ENCODE data around the gene RIMBP3C. TPM values are rescaled to one million over a fixed set of nuclear protein-coding genes. Genes with fewer than 3 reads are reported as not detected.
"Not testable (repeated sequence)": the region's sequence is repeated elsewhere in the genome, so short reads cannot be mapped to it uniquely, and the experiment has no call there.

The RIMBP3C gene, protein sequence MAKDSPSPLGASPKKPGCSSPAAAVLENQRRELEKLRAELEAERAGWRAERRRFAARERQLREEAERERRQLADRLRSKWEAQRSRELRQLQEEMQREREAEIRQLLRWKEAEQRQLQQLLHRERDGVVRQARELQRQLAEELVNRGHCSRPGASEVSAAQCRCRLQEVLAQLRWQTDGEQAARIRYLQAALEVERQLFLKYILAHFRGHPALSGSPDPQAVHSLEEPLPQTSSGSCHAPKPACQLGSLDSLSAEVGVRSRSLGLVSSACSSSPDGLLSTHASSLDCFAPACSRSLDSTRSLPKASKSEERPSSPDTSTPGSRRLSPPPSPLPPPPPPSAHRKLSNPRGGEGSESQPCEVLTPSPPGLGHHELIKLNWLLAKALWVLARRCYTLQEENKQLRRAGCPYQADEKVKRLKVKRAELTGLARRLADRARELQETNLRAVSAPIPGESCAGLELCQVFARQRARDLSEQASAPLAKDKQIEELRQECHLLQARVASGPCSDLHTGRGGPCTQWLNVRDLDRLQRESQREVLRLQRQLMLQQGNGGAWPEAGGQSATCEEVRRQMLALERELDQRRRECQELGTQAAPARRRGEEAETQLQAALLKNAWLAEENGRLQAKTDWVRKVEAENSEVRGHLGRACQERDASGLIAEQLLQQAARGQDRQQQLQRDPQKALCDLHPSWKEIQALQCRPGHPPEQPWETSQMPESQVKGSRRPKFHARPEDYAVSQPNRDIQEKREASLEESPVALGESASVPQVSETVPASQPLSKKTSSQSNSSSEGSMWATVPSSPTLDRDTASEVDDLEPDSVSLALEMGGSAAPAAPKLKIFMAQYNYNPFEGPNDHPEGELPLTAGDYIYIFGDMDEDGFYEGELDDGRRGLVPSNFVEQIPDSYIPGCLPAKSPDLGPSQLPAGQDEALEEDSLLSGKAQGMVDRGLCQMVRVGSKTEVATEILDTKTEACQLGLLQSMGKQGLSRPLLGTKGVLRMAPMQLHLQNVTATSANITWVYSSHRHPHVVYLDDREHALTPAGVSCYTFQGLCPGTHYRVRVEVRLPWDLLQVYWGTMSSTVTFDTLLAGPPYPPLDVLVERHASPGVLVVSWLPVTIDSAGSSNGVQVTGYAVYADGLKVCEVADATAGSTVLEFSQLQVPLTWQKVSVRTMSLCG (N-terminal part only)
- 0.20 and 3.6 TPM in 2 replicates for total RNA-seq (2014; rRNA removed; shearing (Covaris generic); ENCODE audit: low replicate concordance)

DNA sequence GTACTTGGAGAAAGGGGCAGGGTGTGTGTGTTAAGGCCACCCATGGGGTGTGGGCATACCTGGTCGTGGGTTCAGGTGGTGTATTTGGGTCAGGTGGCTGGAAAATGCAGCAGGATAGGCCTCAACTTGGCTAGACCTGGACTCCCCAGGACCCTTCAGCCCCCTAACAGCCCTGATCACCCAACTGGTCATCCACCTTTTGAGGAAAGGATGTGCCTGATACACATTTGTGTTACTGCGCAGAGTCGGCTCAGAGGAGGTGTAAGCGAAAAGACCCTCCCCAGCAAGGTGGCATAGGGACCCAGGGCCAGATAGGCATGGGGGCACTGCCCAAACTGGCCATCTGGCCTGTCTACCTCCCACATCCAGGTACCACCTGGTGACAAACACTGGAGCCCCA is at the start of gene RIMBP3C:
TSS of gene RIMBP3C (minus strand) at position 101 of the 400 bp plus-strand sequence. CDS start 485 bp downstream, outside the sequence.
- DNase-seq (ENCODE audit: low read depth); in situ Hi-C loops (cut with HindIII; ENCODE audit: low pct_unique_long_range_greater_than_20kb, low sequenced_read_pairs): not testable (repeated sequence)

DNA sequence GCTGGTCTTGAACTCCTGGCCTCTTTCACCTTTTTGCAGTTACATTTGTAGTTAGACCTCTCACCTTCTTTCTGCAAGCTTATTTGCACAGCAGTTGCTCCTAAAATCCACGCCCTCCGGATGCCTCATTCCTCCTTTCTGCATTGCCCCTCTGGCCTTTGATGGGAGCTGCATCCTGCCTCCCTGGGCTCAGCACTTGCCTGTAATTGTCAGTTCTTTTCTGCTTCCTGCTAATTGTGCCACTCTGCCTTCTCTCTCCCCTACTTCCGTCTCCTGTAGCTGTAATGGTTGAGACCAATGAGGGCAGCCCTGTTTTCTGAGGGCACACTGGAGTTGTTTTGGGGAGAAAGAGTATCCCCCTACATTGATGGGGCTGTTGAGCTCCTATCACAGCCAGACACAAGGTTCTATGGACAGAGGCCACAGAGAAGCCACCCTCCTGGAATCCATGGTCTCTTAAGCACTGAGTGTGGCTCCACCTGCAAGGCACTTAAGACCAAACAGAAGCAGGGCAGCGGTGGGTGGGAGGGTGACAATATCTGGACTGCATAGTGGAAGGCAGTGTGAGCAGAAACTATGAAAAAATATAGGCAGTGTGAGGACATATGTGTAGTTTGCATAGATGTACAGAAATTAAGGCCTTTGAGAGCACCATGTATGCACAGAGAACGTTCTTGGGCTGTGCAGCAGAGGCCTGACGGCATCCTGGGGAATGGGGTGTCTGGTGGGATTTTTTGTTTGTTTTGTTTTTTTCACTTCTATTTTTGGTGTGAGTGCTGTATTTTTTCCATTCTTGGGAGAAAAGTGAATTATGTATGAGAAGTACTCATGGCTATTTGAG is 48.0 kb upstream of the RIMBP3C start:
- no peak for DNase-seq (ENCODE audit: low read depth)
- in situ Hi-C loops (cut with HindIII; ENCODE audit: low pct_unique_long_range_greater_than_20kb, low sequenced_read_pairs) = no loop called here

DNA sequence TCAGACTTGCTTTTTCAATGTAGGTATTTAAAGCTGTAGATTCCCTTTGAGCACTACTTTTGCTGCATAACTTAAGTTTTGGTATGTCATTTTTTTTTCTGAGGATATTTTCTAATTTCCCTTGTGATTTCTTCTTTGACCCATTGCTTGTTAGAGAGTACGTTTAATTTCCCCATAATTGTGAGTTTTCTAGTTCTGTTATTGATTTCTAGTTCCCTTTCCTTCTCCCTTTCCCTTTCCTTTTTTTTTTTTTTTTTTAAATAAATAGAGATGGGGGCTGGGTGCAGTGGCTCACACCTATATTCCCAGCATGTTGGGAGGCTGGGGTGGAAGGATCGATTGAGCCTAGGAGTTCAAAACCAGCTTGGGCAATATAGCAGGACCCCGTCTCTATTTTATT is 47.0 kb upstream of the RIMBP3C start:
- DNase-seq (ENCODE audit: low read depth) = no peak
- in situ Hi-C loops (cut with HindIII; ENCODE audit: low pct_unique_long_range_greater_than_20kb, low sequenced_read_pairs) = no loop called here

DNA sequence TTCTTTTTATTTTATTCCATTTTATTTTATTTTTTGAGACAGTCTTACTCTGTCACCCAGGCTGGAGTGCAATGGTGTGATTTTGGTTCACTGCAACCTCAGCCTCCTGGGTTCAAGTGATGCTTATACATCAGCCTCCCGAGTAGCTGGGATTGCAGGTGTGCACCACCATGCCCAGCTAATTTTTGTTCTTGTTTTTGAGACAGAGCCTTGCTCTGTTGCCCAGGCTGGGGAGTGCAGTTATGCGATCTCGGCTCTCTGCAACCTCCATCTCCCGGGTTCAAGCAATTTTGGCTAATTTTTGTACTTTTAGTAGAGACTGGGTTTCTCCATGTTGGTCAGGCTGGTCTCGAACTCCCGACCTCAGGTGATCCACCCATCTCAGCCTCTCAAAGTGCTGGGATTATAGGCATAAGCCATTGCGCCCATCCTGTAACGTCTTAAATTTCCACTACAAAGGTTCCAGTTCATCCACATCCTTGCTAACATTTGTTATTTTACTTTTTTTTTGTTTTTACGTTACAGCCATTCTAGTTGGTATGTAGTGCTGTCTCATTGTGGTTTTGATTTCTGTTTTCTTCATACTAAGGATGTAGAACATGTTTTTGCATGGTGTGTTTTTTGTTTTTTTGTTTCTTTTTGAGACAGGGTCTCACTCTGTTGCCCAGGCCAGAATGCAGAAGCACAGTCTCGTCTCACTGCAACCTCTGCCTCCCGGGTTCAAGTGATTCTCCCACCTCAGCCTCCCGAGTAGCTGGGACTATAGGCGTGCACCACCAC is 45.3 kb upstream of the RIMBP3C start:
- in situ Hi-C loops (cut with HindIII; ENCODE audit: low pct_unique_long_range_greater_than_20kb, low sequenced_read_pairs) = not testable (repeated sequence)

DNA sequence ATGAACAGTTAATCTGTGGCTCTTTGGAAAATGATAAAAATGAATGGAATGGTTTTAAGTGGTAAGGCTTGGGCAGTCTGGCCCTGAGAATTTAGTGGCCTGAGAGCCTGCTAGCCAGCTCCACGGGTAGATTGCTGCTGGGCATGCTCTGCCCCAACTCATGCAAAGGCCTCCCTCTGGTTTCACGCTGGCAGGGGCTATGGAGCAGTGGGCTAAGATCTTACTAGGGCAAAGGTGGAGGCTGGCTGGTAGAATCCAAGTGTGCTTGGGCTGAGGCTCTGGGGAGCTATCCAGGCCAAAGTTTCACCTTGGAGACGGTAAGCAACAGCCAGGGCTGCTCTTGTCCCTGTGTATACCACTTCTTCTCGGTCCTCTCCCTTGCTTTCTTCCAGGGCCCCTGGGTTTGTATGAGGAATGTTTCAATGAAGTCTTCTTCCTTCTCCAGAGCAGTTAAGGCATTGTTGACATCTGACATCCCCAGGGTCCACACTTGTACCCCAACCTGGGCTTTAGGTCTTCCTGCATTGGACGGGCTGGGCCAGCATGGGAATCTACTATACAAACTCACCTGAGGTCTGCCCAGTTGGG is 43.7 kb upstream of the RIMBP3C start:
- DNase-seq (ENCODE audit: low read depth) = no peak
- in situ Hi-C loops (cut with HindIII; ENCODE audit: low pct_unique_long_range_greater_than_20kb, low sequenced_read_pairs) = no loop called here

More for the DNA sequence above, 45.3 kb upstream of the RIMBP3C start:
- not testable (repeated sequence) for DNase-seq (ENCODE audit: low read depth)

DNA sequence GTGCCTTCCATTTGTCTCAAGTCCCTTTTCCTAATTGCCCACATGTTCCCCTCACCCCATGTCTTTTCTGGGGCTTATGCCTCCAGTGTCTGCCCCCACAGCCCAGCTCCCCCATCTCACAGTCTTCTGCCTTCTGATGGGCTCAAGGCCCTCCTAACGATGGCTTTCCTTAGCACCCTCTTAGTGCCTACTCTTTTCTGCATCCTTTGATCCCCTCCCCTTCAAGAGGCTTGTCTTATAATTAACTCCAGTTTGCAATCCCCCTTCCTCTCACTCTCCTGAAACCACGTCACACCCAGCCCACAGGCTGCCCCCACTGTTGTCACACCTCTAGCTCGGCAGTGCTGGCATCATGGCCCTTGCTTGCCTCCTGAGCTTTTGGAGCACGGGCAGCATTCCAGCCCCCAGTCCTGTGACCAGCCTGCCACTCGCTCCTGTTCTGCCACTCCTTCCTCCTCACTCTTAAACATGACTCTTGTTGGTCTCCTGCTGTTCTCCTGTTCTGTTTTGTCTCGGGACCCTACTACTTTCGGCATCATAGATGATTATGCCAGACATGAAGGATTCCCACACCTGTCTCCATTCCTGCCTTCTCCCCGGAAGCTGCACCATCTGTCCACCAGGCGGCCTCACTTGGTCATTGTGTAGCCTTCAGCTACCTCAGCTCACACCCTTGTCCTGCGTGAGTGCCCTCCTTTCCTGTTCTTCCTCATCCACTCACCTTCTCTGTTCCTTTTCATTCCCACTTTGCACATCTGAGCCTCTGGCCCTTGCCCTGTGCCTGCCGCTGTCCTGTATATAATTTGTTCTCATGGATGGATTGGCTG is 42.4 kb upstream of the RIMBP3C start:
- in situ Hi-C loops (cut with HindIII; ENCODE audit: low pct_unique_long_range_greater_than_20kb, low sequenced_read_pairs) = no loop called here
- no peak for DNase-seq (ENCODE audit: low read depth)

DNA sequence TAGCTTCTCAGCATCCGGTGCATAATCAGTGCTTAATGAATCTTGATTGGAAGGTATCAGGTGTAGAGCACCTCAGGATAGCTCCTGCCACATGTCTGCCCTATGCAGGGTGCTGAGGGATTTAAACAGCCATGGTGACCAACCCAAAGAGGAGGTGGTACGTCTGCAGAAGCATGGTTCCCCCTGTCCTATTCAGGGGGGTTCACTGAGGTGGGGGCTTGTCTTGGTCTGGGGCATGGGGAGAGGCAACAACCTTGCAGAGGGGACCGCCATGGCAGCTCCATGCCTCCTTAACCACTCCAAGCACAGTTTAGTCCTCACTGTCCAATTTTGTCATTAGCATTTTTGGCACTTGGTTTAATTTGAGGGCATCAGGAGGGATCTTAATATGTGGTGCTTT is 41.2 kb upstream of the RIMBP3C start:
- in situ Hi-C loops (cut with HindIII; ENCODE audit: low pct_unique_long_range_greater_than_20kb, low sequenced_read_pairs) = no loop called here
- no peak for DNase-seq (ENCODE audit: low read depth)

DNA sequence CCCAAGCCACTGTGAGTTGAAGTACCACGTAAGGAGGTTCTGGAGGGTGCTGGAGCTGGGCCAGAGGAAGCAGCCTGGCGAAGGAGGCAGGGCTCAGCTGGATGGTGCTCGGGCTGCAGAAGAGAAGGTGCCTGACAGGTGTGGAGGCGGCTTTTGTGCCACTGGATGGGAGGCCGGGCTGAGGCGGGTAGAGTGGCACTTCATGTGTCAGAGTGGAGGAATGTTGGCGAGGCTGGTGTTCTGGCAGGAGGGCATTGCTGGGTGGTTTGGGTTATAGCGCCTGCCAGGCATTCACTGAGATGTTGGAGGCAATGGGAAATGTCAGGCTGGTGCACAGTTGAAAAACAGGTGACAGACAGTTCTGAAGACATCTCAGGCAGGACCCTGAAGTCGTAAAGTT is 40.4 kb upstream of the RIMBP3C start:
- in situ Hi-C loops (cut with HindIII; ENCODE audit: low pct_unique_long_range_greater_than_20kb, low sequenced_read_pairs) = no loop called here
- no peak for DNase-seq (ENCODE audit: low read depth)

DNA sequence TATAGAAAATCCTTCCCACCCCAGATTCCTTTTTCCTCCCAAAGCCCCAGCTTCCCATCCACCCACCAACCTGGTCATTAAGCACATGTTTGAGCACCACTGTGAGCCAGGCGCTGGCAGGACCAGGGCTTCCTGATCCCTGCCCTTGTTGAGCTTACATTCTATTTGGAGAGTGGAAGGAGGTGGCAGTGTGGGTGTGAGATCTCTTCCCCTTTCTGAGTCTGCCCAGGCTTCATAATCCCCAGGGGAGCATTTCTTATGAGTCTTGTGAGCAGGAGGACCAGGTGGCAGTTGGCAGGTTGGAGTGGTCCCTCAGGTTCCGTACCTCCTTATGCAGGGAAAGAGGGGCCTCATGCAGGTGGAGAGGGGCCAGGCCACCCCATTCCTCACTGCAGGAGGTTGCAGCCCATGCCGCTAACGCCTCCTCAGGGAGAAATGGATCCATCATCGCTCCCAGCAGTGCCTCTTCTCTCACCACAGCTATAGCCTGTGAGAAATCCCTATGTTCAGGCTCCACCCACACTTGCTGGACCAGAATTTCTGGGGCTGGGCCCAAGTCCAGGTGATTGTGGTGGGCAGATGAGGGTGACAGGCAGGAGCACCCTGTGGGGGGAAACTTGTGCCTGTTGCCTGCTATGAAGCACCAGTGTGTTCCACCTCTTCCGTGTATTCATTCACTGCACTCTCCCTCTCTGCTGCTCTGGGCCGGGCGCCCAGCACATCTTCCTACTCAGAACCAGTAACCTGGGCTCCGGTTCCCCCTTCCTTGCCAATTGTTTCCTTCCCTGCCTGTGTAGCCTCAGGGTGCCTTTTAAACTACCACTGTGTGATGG is 39.8 kb upstream of the RIMBP3C start:
- in situ Hi-C loops (cut with HindIII; ENCODE audit: low pct_unique_long_range_greater_than_20kb, low sequenced_read_pairs) = no loop called here
- DNase-seq (ENCODE audit: low read depth) = no peak

DNA sequence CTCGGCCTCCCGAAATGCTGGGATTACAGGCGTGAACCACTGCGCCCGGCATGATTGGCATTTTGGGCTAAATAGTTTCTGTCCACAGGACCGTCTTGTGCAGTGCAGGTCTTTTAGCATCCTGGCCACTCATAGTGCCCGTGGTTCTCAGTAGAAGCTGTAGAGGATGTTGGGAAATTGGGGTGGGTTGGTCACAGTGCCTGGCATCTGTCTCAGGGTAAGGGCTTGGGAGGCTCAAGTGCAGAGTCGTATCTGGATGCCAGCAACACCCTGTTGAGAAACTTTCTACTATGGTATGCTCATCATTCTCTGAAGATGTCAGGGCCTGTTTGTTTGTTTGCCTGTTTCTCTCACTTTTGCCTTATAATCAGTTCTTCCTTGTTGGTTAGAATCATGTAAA is 38.1 kb upstream of the RIMBP3C start:
- in situ Hi-C loops (cut with HindIII; ENCODE audit: low pct_unique_long_range_greater_than_20kb, low sequenced_read_pairs) = no loop called here
- DNase-seq (ENCODE audit: low read depth) = no peak

DNA sequence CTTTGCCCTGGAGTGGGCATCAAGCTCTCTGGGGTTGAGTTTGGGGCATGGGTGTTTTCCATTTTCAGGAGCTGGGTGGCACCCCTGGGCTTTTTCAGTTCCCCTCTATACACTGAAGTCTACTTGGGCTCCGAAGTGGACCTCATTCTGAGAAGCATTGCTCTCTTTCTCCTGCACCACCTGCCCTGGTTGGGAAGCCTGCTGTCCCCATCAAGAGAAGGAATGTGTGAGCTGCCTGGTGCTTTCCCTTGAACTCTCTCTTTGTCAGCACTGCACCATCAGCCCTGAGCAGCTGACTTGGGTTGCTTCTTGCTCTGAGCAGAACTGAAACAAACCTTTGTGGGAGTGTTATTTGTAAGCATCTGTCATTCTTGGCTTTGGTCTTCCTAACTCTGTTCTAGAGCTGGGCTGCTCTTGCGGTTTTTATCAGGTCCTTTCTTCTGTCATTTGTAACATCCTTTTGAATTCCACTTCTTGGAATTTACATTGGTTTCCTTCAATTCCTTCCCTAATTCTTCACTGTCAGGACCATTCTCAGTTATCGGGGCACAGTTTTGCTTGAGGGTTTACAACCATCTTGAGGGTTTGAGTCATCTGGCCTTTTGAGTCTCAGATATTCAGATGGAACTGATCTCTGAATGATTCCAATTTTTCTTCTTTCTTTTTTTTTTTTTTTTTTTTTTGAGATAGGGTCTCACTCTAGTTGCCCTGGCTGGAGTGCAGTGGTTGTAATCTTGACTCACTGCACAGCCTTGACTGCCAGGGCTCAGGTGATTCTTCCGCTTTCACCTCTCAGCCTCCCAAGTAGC is 36.7 kb upstream of the RIMBP3C start:
- no peak for DNase-seq (ENCODE audit: low read depth)
- in situ Hi-C loops (cut with HindIII; ENCODE audit: low pct_unique_long_range_greater_than_20kb, low sequenced_read_pairs) = no loop called here

DNA sequence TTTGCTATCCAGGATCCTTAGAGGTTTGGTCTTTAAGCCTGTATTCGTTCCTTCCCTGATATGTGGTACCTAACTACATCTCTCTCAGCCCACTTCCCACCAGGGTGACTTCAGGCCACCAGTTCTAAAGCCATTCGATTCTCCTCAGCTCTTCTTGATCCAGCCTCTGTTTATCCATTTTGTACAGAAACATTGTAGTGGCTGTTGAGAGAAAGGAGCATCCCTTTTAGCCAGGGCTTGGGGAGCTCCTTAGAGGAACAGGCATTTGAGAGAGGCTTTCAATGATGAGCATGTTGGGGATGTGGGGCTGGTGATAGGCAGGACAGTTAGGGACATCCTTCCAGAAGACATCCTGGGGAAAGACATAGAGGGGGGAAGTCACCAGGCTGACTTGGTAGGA is 34.1 kb upstream of the RIMBP3C start:
- in situ Hi-C loops (cut with HindIII; ENCODE audit: low pct_unique_long_range_greater_than_20kb, low sequenced_read_pairs) = no loop called here
- DNase-seq (ENCODE audit: low read depth) = no peak

DNA sequence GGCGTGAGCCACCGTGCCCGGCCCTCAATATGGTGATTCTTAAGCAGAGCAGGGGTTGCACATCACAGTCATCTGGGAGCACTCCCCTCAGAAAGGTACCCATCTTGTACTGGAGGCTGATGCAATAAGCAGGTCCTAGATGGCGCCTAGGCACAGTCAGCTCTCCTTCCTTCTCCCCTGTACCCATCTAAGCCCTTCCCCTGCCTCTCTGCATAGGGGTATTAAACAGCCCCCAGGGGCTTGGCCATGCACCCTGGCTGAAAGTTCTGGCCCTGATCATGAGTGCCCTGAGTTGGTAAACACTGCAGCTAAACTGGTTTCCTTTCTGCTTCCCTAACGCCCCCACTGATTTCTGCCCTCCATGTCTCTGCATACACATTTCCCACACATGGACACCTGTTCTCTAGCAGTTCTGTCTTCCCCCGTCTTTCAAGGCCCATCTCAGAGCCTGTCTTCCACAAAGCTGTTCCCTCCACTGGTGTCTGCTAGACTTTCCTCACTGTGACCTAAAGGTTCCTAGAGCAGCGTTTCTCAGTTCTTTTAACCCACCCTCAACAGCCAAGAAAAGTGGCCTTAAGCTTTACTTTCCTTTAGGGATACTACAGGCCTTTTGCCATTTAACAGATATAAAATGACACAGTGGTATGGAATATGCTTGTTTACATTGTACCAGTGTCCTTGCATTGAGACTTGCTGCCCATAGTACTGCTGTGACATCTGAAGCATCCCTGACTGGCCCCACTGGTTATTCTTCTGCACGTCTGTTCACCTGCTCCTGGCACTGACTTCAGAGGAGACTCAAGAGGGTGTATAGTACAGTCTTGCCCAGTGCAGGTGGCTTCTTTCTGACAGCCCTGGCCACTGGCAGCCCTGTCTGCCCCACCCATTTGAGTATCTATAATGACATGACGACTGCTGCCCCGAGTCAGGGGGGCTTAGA is 31.8 kb upstream of the RIMBP3C start:
- DNase-seq (ENCODE audit: low read depth) = no peak
- in situ Hi-C loops (cut with HindIII; ENCODE audit: low pct_unique_long_range_greater_than_20kb, low sequenced_read_pairs) = no loop called here

All from Caki2 (cell line).